Fibroblast of gingiva (primary cell): ENCODE measurements around the gene POGLUT3.

ENCODE experiments used
- DNase-seq: peaks from one replicate; pipeline ENCODE4 v3.0.0-alpha.2; 2011; ENCODE audit warnings: low read depth

POGLUT3 gene

GRCh38 chr11:108498046-108498815 lies at the start of gene POGLUT3:
POGLUT3 (minus strand) TSS chr11:108498384; CDS start chr11:108498366, 18 bp downstream.
- peak; percentile 49 for DNase-seq

GRCh38 chr11:108545909-108546501 lies 47.8 kb upstream of the POGLUT3 start:
- no peak for DNase-seq

GRCh38 chr11:108543316-108543964 lies 45.3 kb upstream of the POGLUT3 start:
- no peak for DNase-seq

DNA sequence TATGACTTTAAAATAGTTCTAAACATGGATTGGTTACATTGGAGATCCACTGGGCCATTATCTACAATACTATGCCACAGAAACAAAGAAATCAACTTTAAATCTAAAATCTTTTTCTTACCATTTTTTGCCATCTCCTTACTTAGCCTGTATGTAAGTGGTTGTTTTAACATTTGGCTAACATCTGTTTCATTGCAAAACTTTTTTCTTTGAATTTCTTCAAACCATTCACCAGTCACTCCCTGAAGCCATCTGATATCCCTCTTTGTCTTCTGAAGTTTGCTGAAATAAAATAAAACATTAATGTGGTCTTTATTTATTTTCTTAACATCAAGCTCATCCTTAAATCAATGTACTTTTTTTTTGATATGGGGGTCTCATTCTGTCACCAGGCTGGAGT lies 43.3 kb upstream of the POGLUT3 start:
- peak; percentile 10 for DNase-seq

DNA sequence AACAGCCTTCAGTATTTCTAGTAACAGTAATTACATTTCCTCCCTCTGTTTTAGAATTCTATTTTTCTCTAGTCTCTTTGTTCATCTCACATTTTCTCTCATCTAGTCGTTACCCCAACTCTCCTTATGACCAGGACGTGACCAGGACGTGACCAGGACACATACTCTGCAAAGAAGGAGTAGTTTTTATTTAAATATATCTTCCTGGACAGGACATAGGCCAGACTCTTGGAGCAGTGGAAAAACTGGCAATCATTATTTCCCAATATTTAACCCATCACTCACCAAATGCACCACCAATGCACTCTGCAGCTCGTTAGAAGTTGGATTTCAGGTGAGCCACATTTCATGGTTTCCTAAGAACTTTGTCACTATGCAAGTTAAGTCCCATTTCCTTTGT lies 40.3 kb upstream of the POGLUT3 start:
- DNase-seq, result no peak

GRCh38 chr11:108538022-108538424 lies 39.8 kb upstream of the POGLUT3 start:
- no peak for DNase-seq

GRCh38 chr11:108536783-108537182 lies 38.6 kb upstream of the POGLUT3 start:
- no peak for DNase-seq

- DNase-seq, result no peak
Observed at GRCh38 chr11:108535384-108535955, 37.3 kb upstream of the POGLUT3 start.

DNA sequence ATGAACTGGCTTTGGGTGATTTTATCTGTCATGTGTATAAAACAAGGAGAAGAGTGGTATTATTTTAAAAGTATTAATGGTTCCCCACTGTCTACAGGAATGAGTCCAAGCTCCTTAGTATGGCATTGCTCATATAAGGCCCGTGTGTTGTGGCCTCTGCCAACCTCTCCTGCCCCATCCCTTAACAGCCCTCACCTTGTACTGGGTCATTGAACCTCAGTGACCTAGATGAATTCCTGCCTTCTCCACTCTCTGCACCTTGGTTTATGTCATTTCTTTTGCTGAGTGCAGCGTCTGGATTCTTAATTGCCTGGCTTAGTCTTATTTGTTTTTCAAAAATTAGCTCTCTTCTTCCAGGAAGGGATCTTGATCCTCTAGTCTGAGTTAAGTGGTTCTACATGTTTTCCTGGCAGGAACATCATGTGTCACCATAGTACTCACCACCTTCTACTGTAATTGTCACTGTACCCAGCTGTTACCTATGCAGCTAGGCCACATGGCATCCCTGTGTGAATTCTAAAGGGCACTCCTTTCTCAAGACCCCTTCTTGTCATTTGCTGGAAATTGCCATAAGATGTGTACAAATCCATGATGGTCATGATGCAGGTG lies 36.2 kb upstream of the POGLUT3 start:
- DNase-seq, result no peak

DNA sequence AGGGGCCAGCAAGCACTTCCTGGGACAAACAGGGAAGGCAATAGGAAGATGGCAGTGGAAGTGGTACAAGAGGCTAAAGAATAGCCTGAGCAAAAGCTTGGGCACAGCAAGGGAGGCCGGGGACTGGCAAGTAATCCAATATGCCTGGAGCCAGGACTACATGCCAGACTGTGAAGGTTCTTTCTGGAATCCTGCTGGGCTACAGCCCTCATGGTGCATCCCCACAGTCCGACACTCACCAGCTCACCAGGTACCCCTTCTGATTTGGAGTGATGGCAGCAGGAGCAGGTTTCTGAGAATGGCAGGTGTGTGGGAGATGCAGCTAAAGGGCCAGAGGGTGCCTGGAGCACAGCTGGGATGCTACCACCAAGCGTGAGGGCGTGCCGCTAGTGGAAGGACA lies 32.2 kb upstream of the POGLUT3 start:
- DNase-seq, result no peak

DNA sequence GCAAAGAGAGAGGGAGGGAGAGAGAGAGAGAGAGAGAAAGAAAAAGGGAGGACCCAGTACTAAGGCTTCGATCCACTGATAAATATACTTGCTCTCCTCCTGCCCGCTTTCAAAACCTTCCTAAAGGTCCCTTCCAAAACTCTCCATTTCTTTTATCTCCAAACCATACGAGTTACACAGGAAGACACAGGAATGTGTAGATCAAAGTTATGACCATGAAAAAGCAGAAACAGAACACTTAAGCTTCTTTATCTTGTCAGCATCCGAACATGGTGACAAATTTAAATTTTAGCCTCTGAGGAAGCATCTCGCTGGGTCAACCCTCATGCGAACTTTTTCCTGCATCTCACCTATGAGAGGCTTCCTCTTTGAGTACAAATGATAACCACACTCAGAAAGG lies 29.2 kb upstream of the POGLUT3 start:
- DNase-seq, result no peak

DNA sequence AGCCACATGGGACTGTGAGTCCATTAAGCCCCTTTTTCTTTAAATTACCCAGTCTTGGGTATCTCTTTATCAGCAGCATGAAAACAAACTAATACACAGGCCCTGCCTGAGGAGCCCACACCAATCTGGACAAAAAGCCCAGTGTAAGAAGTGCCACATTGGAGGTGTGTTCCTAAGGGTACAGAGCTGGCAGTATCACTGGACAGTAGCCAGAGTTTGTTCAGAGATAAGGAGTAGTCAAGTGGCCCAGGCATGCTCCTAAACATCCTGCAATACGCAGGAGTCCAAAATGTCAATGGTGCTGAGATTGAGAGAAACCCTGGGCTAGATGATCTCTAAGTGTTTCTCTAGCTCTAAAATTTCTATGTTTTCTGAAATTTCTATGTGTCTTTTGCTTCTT lies 27.0 kb upstream of the POGLUT3 start:
- no peak for DNase-seq

DNA sequence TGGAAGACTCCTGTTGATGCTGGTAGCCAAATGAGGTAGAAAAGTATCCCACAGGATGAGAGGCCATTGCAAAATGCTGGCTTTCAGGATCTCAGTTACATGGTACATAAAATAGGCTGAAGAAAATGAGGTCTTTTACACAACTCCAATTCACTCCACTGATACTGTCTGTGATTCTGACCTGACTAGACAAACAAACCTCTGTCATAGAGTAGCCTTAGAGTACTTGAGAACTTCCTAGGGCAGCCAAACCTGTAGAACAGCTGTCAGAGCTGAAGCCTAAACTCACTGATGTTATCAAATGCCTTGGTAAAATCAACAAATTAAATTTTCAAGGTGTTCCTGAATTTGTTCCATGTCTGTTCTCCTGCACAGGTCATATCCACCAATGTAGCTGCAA lies 26.2 kb upstream of the POGLUT3 start:
- no peak for DNase-seq

- no peak for DNase-seq
Observed at GRCh38 chr11:108522318-108522717, 24.1 kb upstream of the POGLUT3 start.

DNA sequence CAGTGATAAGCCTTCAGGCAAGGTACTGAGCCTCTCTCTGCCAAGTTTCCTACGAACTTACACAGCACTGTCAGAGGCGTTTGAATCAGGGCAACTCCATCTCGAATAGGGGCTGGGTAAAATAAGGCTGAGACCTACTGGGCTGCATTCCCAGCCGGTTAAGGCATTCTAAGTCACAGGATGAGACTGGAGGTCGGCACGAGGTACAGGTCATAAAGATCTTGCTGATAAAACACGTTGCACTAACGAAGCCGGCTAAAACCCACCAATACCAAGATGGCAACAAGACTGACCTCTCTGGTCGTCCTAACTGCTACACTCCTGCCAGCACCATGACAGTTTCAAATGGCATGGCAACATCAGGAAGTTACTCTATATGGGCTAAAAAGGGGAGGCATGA lies 20.4 kb upstream of the POGLUT3 start:
- DNase-seq, result no peak

- DNase-seq, result no peak
Observed at GRCh38 chr11:108516125-108516524, 17.9 kb upstream of the POGLUT3 start.

GRCh38 chr11:108512708-108513107 lies 14.5 kb upstream of the POGLUT3 start:
- DNase-seq, result no peak

DNA sequence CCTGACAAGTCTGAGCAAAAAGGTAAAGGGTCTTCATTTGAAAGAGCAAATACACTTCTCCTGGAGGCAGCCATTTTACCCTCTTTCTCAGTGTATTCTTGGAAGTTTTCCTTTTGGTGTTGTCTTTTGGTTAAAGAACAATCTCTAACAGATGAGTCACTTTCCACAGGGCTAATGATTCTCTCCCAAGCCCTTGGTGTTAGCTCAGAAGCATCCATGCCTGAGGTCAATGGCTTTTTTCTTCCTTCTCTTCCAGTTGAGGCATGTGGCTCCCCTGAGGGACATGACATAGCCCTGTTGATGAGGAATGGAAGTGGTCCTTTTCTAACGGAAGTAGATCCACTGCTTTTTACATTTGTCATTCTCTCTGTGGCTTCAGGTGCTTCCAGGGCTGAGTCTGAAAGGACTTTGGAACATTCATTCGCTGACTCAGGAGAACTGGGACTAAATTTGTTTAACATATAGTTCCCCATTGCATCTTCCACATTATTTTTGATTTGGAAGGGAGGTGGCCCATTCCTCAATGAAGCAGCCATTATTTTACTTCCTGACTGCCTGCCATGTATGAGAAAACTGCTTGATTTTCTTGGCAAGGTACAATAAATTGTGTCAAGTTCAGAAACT lies 13.8 kb upstream of the POGLUT3 start:
- DNase-seq, result peak; percentile 42

DNA sequence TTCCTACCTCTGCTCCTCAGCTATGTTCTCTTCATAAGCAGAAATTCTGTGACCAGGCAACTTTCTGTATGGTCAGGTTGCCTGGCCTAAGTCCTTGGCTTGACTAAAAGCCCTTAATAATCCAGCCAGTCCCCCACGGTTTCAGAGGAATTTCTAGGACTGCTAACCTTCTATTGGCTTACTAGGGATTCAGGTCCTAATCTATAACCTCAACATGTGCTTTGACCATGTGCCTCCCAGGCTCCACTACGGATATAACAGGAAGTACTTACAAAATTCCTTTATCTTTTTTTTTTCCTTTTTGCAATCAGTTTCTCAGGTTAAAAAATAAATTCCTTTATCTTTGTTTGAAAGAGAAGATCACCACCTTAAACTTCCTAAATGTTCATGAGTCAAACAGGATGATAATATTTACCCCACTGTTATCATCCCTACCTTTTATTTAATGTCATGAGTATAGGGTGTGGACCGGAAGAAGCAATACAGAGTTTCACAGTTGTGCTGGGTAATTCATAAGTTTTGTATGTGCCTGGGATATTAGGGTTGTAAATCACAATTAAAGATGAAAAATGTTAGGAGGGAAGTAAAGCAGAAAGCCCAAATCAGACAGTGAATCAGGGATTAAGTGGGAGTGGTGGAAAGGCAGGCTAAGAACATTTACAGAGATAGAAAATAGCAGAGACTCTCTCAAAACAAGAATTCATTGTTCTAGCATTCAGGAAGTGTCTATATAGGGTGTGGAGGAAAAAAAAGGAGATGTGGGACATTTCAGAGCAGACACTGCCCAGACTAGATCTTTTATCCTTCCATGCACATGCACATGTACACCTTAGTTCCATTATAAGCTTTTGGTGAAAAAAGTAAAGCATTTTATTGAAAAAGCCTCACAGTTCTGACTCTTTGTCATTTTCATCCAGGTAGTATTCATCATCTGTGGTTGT lies 10.7 kb upstream of the POGLUT3 start:
- DNase-seq, result no peak

DNA sequence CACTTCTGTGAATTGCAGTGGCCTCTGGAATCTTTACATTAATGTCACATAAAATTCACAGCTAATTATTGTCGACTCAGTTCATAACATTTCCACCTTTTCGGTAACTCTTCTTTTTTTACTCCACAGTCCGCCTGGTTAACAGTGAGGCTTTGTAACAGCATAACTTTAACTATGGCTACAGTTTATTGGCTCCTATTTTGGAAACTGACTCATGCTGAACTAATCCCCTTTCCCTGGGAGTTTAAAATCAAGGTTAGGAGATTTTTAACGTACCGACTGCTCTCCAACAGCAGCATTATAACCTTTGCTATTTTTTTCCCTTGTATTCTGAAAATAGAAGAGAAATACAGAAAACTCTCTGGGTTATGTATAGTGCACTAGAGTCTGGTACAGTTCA lies 3.2 kb upstream of the POGLUT3 start:
- DNase-seq, result no peak

- no peak for DNase-seq
Observed at GRCh38 chr11:108500721-108501120, 2.5 kb upstream of the POGLUT3 start.
